Subcutaneous adipose tissue (tissue), 4 donors: ENCODE data around the gene SLC12A6. TPM values are rescaled to one million over a fixed set of nuclear protein-coding genes. Genes with fewer than 3 reads are reported as not detected.

Experiments
- small RNA-seq: library from RNA; depleted of rRNA; stranded (forward); fragments of <200 nt; gene quantifications from one replicate; pipeline ENCODE3, GENCODE V24; 2016
- total RNA-seq, 4 donors: library from RNA; depleted of rRNA; stranded (reverse); fragments of >200 nt; gene quantifications; one replicate each; pipeline ENCODE4 v1.1.0, GENCODE V29; 2016
- TF ChIP-seq, protein P1 (sequence below): fragments of 450-650 bp; IDR thresholded peaks from one replicate; pipeline ENCODE4 v1.5.1; 2016; ENCODE audit warnings: low read depth, mild to moderate bottlenecking, control low read depth, antibody characterized with exemption, moderate library complexity

Gene SLC12A6
- total RNA-seq, 4 donors from 2014 or later, result 22.0 to 58.0 (median 27.1) TPM

DNA sequence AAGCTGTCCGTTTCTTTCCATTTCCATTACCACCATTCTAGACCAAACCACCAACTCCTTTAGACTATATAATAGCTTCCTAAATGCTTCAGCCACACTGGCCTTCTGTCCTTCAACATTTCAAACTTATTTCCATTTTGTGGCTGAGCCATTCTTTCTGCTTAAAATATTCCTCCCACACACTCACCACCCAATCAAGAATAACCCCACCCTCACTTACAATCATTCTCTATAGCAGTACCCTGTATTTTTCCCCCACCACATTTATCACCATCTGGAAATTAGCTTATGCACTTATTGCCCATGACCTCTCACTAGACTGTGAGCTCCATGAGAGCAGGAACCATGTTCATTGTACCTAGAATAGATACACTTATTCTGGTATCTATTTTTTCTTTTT, 134.3 kb downstream of the SLC12A6 start:
- TF ChIP-seq, protein P1, sequence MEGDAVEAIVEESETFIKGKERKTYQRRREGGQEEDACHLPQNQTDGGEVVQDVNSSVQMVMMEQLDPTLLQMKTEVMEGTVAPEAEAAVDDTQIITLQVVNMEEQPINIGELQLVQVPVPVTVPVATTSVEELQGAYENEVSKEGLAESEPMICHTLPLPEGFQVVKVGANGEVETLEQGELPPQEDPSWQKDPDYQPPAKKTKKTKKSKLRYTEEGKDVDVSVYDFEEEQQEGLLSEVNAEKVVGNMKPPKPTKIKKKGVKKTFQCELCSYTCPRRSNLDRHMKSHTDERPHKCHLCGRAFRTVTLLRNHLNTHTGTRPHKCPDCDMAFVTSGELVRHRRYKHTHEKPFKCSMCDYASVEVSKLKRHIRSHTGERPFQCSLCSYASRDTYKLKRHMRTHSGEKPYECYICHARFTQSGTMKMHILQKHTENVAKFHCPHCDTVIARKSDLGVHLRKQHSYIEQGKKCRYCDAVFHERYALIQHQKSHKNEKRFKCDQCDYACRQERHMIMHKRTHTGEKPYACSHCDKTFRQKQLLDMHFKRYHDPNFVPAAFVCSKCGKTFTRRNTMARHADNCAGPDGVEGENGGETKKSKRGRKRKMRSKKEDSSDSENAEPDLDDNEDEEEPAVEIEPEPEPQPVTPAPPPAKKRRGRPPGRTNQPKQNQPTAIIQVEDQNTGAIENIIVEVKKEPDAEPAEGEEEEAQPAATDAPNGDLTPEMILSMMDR, result no peak

- TF ChIP-seq, protein P1, result no peak
Measured at GRCh38 chr15:34188711-34189110, 148.9 kb downstream of the SLC12A6 start.

DNA sequence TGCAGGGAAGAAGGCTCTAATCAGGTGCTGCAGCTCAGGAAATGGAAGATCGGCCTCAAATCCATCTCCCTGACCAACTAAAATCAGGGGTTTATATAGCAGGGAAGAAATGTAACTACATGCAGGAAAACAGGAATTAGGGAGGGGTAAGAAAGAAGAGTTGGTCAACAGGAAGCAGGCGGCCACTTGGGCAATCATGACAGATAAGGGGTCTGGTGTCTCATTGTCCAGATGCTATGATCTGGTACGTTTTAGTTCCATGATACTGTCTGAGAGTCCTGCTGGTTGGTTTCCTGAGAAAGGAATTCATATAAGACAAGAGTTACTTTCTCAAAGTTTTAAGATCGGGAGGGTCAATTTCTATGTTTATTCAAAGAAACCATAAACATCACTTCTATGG, 151.9 kb downstream of the SLC12A6 start:
- TF ChIP-seq, protein P1, result no peak

GRCh38 chr15:34182942-34183341, 154.6 kb downstream of the SLC12A6 start:
- TF ChIP-seq, protein P1, result no peak

Small RNA genes lying within 50 kb of the gene (small RNA-seq; reads per million reads assigned to genes)
- not detected for gene MIR1233-1
- 0.49 reads per million for gene RF00019

Other genes with a start within 250 kb of the SLC12A6 start
- 10 to 100 TPM; 41.8 to 62.8 (median 44.5) TPM for gene EMC7, start 235.9 kb downstream of the SLC12A6 start, total RNA-seq
- 1 to 10 TPM in 2 of 4 donors, under 1 TPM in 2; 0.57 to 2.1 (median 0.95) TPM for gene PGBD4, start 235.7 kb downstream of the SLC12A6 start, total RNA-seq
- gene KATNBL1, start 127.7 kb downstream of the SLC12A6 start, total RNA-seq, result 10 to 100 TPM; 45.4 to 59.0 (median 55.9) TPM
- 100 to 1,000 TPM; 142 to 180 (median 156) TPM for gene EMC4, start 112.8 kb downstream of the SLC12A6 start, total RNA-seq
- gene NOP10, start 5.4 kb upstream of the SLC12A6 start, total RNA-seq, result 100 to 1,000 TPM in 3 of 4 donors, 10 to 100 TPM in 1; 82.7 to 244 (median 166) TPM
- gene NUTM1, start 5.5 kb upstream of the SLC12A6 start, total RNA-seq, result not detected
- 10 to 100 TPM in 3 of 4 donors, 1 to 10 TPM in 1; 7.0 to 26.6 (median 13.3) TPM for gene LPCAT4, start 29.4 kb upstream of the SLC12A6 start, total RNA-seq
- 10 to 100 TPM; 22.5 to 53.7 (median 38.2) TPM for gene GOLGA8A, start 100.0 kb upstream of the SLC12A6 start, total RNA-seq
- gene GOLGA8B, start 245.9 kb upstream of the SLC12A6 start, total RNA-seq, result 100 to 1,000 TPM in 1 of 4 donors, 10 to 100 TPM in 3; 44.5 to 148 (median 68.3) TPM